Mammary epithelial cell (primary cell): ENCODE results near the gene EXOC2.

Source experiments
- EZH2 ChIP-seq: IDR thresholded peaks from 2 replicates; pipeline ENCODE4 v1.6.1; 2012; ENCODE audit warnings: low read length, inconsistent platforms, borderline replicate concordance
- TF ChIP-seq, protein P1 (sequence below), 2 donors: IDR thresholded peaks in 1 of 2; conservative IDR thresholded peaks in 1 of 2; 2 replicates each; pipeline ENCODE4 v1.5.1; 2011 to 2012; ENCODE audit warnings: inconsistent platforms in 2 of 2, low read length in 2 of 2, mild to moderate bottlenecking in 2 of 2, control low read depth in 1 of 2, low read depth in 1 of 2; ENCODE audit not compliant: insufficient read depth in 1 of 2; ENCODE audit errors: extremely low read depth in 1 of 2

DNA sequence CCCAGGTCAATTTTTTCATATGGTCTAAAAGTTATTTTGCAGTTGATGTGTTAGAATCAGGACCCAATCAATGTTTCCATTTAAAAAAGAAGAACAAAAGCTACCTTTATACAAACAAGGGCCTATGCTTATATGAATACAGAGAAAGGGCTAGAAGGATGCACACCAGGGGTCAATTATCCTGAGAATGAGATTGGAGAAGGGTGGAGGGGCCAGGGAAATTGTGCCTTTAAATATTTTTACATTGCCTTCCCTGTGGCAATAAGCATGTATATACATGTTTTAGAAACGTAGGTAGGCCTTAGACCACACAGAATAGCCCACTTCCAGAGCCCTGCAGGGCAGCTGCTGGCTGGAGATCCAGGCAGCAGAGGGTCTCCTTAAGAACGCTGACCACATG lies 12.7 kb downstream of the EXOC2 start:
- TF ChIP-seq, protein P1, sequence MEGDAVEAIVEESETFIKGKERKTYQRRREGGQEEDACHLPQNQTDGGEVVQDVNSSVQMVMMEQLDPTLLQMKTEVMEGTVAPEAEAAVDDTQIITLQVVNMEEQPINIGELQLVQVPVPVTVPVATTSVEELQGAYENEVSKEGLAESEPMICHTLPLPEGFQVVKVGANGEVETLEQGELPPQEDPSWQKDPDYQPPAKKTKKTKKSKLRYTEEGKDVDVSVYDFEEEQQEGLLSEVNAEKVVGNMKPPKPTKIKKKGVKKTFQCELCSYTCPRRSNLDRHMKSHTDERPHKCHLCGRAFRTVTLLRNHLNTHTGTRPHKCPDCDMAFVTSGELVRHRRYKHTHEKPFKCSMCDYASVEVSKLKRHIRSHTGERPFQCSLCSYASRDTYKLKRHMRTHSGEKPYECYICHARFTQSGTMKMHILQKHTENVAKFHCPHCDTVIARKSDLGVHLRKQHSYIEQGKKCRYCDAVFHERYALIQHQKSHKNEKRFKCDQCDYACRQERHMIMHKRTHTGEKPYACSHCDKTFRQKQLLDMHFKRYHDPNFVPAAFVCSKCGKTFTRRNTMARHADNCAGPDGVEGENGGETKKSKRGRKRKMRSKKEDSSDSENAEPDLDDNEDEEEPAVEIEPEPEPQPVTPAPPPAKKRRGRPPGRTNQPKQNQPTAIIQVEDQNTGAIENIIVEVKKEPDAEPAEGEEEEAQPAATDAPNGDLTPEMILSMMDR (conservative IDR thresholded peaks at IDR 0.05 in 1 of 2, IDR thresholded peaks at IDR 0.05 in 1 of 2; ENCODE audit: extremely low read depth in 1 of 2, insufficient read depth in 1 of 2, low read depth in 1 of 2, low read length in 2 of 2), result no peak
- no peak for TF ChIP-seq EZH2
